ENCODE measurements around the gene GTPBP4.

The GTPBP4 gene

DNA sequence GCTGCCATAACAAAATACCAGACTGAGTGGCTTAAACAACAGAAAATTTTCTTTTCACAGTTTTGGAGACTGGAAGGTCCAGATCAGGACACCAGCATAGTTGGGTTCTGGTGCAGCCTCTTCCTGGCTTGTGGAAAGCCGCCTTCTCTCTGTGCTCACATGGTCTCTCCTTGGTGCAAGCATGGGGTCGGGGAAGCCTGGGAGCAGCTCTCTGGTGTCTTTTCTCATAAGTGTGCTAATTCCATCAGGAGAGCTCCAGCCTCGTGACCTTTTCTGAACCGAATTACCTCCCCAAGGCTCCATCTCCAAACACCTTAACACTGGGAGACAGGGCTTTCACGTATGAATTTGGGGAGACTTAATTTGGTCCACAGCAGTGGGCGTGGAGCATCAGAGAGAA is 4.8 kb upstream of the GTPBP4 start:
- DNase-seq = no peak
- H3K27me3 ChIP-seq (ENCODE audit: insufficient read depth, low read depth, severe bottlenecking) = no peaks in the 10 kb centered on the region
- no peak overlapping the region for H3K4me3 ChIP-seq (ENCODE audit: low read depth, low read length)
- TF ChIP-seq, protein P1, sequence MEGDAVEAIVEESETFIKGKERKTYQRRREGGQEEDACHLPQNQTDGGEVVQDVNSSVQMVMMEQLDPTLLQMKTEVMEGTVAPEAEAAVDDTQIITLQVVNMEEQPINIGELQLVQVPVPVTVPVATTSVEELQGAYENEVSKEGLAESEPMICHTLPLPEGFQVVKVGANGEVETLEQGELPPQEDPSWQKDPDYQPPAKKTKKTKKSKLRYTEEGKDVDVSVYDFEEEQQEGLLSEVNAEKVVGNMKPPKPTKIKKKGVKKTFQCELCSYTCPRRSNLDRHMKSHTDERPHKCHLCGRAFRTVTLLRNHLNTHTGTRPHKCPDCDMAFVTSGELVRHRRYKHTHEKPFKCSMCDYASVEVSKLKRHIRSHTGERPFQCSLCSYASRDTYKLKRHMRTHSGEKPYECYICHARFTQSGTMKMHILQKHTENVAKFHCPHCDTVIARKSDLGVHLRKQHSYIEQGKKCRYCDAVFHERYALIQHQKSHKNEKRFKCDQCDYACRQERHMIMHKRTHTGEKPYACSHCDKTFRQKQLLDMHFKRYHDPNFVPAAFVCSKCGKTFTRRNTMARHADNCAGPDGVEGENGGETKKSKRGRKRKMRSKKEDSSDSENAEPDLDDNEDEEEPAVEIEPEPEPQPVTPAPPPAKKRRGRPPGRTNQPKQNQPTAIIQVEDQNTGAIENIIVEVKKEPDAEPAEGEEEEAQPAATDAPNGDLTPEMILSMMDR (IDR thresholded peaks at IDR 0.05; ENCODE audit: low read depth, low read length) = no peak
- H3K9me3 ChIP-seq (ENCODE audit: severe bottlenecking) = no peaks in the 10 kb centered on the region
- H3K36me3 ChIP-seq = no peaks in the 10 kb centered on the region
- H3K27ac ChIP-seq = no peak overlapping the region

DNA sequence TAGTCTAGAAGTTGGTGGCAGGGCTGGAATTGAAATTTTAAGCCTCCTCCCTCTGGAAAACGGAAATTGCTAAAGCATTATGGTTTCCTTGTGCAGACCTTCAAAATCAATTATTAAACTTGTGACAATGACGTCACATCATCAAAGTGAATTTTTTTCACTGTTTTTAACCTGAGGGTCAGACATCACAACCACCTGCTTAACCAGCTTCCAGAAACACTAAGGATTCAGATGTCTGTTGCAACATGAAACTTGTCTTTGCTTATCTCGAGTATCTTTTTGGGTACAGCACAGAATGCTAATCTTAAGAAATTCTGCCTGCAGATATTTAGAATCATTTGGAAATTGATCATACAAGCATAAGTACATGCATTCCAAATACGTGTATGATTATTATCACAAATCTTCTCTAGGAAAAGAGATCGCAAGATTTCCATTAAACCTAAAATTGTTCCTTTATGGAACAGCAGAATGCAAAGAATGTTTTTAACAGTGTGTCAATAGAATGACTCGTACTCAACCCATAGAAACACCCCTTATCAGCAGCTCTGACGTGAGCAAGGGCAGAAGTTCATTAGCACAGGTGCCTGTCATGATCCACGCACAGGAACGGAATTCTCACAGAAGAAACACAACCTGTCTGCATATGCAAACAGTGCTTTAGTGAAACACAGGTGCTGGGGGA is 4.1 kb upstream of the GTPBP4 start:
- Histone ChIP-seq H3K27me3 (ENCODE audit: insufficient read depth, low read depth, severe bottlenecking) (no peaks in the 10 kb centered on the region), H3K9me3 (ENCODE audit: severe bottlenecking) (no peaks in the 10 kb centered on the region), H3K27ac (no peak overlapping the region), H3K4me3 (ENCODE audit: low read depth, low read length) (no peak overlapping the region), H3K36me3 (no peaks in the 10 kb centered on the region)
- DNase-seq = no peak
- TF ChIP-seq, protein P1 (IDR thresholded peaks at IDR 0.05; ENCODE audit: low read depth, low read length) = no peak

DNA sequence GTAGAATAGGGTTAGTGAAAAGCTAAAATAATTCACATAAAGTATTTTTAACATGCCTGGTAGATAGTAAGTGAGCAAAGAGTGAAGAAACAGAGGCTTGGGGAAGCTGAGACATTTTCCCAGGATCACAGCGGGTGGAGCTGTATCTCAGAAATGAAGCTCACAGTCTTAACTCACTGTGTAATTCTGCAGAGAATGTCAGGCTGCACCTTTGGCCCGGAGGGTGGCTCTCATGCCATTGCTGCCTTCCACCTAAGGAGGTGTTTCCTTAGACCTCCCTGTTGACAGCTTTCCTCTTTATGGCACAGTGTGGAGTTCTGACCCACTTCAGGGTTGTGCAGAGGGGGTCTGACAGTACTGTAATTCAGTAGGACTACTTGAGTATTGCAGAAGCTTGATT is 2.9 kb upstream of the GTPBP4 start:
- H3K36me3 ChIP-seq = no peaks in the 10 kb centered on the region
- H3K27ac ChIP-seq = no peak overlapping the region
- DNase-seq = no peak

DNA sequence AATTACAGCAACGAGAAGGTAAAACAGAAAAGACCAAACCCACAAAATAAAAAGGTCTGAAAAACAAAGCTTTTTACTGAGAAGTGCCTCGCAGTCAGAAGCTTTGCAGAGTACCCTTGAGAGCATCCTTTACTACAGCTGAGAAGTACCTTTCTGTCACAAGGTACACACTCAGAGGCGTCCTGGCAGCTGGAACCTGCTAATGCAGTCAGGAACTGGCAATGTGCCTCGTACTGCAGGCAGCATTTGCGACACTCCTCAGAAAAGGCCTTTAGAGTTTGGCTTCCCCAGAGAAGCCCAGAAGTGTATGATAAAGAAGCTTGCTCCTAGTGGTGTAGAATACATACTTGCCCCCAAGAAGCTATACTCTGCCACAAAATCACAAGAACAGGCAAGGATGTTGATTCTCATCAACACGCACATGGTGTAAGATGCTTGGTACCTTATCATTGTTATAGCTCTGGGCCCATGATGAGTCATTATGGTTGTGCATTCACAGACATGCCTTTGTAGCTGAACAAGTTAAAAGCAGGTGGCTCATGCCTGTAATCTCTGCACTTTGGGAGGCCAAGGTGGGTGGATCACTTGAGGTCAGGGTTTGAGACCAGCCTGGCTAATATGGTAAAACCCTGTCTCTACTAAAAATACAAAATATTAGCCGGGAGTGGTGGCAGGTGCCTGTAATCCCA is 2.0 kb upstream of the GTPBP4 start:
- TF ChIP-seq, protein P1 (IDR thresholded peaks at IDR 0.05; ENCODE audit: low read depth, low read length) = no peak
- Histone ChIP-seq H3K27ac (no peak overlapping the region), H3K9me3 (ENCODE audit: severe bottlenecking) (no peaks in the 10 kb centered on the region), H3K27me3 (ENCODE audit: insufficient read depth, low read depth, severe bottlenecking) (no peaks in the 10 kb centered on the region), H3K36me3 (no peaks in the 10 kb centered on the region), H3K4me3 (ENCODE audit: low read depth, low read length) (no peak overlapping the region)
- DNase-seq = no peak

More for the DNA sequence above, 2.9 kb upstream of the GTPBP4 start:
- Histone ChIP-seq H3K27me3 (ENCODE audit: insufficient read depth, low read depth, severe bottlenecking) (no peaks in the 10 kb centered on the region), H3K9me3 (ENCODE audit: severe bottlenecking) (no peaks in the 10 kb centered on the region), H3K4me3 (ENCODE audit: low read depth, low read length) (no peak overlapping the region)
- TF ChIP-seq, protein P1 (IDR thresholded peaks at IDR 0.05; ENCODE audit: low read depth, low read length) = no peak

DNA sequence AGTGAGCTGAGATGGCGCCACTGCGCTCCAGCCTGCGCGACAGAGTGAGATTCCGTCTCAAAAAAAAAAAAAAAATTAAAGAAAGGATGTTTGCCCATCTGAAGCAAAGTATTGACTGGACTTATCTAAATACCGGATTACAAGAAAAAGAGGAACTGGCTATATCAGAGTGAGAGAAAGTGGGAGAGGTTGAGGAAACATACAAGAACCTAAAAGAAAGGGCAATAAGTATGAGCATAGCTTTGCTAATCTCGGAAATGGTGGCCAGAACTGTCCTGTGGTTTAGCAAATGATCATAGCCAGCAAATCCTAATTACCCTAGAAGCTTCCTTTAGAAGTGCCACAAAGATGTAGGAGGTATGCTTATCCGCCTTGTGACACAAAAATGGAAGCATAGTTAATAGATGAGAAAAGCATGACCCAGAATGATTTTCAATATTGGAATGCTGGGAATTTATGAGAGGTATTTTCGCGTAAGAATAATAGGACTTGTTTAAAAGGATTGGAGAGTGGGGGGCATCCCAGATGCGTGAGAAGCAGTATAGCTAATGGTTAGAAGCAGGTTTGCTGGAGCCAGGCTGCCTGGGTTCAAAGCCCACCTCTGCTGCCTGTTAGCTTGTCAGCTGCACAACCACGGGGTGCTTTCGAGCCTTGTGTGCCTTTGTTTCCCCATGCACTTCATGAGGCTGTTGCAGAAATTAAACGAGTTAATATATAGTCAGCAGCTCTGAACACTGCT is 1.2 kb upstream of the GTPBP4 start:
- no peaks in the 10 kb centered on the region for H3K27me3 ChIP-seq (ENCODE audit: insufficient read depth, low read depth, severe bottlenecking)
- no peak overlapping the region for H3K27ac ChIP-seq
- TF ChIP-seq, protein P1 (IDR thresholded peaks at IDR 0.05; ENCODE audit: low read depth, low read length) = no peak
- H3K36me3 ChIP-seq = no peaks in the 10 kb centered on the region
- DNase-seq = no peak
- H3K4me3 ChIP-seq (ENCODE audit: low read depth, low read length) = peak overlapping the region; percentile 99
- no peaks in the 10 kb centered on the region for H3K9me3 ChIP-seq (ENCODE audit: severe bottlenecking)

Data from WERI-Rb-1 (cell line).